HG03565 (cell line): ENCODE results near the gene CCDC167.

ENCODE experiments used
- ATAC-seq: cut with Tn5 transposase; IDR thresholded peaks from one replicate; pipeline ENCODE4 v1.9.1; 2021; ENCODE audit warnings: mild to moderate bottlenecking, moderate library complexity; ENCODE audit not compliant: unreplicated experiment

CCDC167 gene

GRCh38 chr6:37491171-37491829, 8.4 kb downstream of the CCDC167 start:
- no peak for ATAC-seq

DNA sequence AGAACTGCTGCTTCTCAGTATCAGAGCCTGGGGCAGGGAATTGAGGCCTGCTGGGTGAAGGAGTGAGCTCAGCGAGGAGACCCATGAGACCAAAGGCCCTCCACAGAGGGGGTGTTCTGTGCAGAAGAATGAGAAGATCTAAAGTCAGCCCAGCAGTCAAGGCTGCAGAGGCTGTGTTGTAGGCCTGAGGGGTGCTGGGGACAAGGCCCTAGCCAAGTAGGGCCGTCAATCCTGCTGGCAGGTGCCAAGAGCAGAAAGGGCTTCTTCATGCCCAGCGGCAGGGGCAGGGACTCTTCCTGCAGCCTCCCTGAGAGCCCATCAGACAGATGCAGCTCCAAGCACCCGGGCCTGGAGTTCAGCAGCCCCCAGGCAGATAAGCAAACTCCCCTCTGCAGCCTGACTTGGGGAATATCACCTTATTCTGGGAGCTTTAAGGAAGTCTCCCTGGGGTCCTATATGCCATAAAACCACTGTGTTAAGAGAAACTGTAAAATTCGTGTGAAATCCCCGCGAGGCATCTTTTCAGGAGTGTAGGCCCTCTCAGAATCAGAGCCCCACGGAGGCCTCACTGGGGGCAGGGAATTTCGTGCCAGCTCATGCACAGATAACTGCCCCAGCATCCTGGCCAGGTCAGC, 9.0 kb downstream of the CCDC167 start:
- ATAC-seq: no peak

DNA sequence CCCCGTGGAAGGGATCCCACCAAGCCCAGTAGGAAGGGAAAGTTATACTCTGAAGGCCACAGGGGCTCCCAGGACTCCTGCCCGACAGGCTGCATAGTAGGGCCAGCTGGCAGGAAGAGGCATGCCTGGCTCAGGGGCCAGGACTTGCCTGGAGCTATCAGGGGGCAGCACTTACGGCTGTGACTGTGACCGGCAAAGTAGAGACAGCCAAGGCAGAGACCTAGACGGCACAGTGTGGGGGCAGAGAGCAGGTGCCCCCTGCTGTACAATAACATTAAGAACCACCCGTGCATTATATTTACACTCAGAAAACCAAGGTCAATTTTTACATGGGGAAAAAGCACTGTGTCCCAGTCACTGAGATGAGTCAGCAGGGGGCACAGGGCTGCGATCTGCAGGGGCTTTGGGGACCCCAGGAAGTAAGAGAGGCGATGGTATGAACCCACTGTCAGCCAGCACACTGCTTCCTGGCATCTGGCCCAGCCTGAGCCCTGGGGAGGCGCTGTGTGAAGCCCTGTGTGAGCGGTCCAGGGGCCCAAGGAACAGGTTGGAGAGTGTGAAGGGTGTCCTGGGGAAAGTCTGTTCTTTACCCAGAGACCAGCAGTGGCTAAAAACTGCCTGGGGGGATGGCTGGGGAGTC, 9.9 kb downstream of the CCDC167 start:
- ATAC-seq: no peak

DNA sequence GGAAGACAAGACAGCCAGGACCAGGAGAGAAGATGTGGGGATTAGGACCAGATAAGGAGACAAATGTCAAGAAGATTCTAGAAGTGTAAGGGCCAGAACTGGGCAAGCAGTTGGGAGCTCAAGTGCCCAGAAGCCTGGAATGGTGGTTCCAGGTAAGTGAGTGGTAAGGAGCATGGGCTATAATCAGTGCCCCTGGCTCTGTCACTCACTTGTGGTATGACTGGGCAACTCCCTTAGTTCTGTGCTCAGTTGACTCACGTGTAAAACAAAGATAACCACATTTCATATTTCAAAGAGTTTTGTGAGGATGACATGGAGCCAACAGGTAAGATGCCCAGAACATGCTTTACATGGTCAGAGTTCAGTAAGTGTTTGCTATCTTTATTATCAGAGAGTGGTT, 11.2 kb downstream of the CCDC167 start:
- ATAC-seq: no peak

DNA sequence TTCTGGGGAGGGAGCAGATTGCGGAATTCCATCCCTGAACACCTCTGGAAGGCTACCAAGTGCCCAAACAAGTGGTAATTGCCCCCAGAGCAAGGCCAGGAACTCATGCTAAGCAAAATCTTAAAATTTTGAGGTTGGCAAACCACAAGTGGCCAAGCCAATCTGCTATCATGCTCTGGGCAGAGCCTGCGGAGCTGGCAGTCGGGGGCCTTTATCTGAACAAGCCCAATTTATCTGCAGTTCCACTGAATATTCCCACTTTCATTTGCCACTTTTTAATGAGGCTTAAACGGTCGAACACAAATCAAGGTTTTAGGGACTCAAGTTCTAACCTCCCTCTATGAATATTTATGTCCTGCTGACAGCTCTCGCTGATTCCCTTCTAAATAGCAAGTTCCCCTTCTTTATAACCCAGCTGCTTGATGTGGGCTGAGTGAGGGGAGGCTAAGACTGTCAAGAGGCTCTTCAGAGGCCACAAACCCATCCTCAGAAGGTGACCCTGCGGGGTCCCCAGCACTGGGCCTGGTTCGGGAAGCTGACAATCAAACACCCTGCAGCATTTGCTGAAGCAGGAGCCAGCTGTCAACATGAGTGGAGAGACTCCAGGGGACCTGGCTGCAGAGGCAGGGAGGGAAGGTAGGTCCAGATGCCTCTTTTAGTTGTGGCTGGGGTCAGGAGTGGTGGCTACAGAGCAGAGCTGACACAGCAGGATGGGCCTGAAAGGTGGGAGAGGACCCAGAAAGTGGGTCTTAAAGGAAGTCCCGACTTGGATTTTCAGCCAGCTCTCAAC, 11.9 kb downstream of the CCDC167 start:
- no peak for ATAC-seq

- ATAC-seq: no peak
Observed at GRCh38 chr6:37486121-37486839, 13.4 kb downstream of the CCDC167 start.

- ATAC-seq: no peak
Observed at GRCh38 chr6:37485291-37485702, 14.4 kb downstream of the CCDC167 start.

- ATAC-seq: no peak
Observed at GRCh38 chr6:37484786-37485170, 14.9 kb downstream of the CCDC167 start.

DNA sequence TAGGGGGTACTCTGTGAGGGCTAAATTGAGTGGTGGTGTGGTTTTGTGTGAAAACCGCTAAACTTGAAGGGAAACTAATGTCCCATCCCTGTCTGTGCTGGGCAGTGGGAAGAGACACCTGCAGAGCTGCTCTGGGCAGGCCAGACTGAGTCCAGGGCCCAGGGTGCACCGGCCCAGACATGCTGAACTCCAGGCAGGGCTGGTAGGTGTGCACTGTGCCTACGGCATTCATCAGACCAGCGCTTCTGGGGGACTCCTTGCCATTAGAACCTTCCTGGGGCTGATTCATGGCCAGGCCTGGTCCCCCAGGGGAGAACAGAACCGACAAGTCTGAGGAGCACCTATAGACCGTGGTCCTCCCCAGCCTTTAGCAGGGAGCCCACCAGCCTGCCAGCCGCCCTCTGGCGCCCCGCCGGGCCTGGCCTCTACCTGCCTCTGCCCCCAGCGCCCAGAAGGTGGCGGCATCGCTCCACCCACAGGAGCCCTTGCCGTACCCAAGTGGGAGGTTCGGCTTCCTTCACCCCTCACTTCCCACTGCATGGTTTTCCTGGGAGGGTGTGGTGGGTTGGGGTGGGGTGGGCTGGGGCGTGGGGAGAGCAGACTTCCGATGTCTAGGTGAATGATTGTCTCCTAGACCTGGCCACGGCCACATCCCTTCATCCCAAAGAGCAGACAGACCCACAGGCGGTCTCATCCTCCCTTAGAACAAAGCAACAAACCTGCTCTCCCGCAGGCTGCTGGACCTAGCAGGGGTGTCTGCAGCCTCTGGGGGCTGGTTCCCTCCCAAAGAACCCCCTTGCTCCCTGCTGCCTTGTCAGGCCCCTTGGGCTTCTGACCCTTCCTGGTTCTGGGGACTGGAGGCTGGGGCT, 15.5 kb downstream of the CCDC167 start:
- ATAC-seq: peak; percentile 52

DNA sequence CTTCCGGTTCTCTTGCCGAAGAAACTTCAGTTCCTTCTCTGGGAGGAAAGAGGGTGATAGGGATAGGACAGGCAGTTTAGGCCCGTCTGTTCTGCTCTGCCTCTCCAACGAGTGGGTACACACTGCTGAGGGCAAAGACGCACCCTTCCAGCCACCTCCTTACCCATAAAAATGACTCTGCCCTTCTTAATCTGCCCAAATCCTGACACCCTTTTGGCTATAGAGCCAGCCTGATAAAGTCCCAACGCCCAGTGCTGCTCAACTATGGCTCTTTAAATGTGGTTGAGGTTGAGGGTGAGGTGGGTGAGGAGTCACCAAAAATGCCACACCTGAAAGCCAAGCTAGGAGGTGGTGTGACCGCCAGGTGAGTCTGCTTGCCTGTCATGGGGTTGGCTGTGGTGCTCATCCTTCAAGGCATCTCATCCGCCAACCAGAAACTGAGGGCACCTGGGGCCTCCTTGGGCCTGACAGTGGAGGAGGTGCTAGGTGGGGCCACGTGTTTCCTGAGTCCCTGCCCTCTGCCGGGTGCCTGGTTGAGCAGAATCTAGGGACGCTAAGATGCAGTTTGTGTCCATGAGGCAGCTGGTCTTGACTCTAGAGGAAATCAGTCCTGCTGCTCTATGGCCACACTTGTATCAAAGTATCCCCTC, 16.3 kb downstream of the CCDC167 start:
- no peak for ATAC-seq

DNA sequence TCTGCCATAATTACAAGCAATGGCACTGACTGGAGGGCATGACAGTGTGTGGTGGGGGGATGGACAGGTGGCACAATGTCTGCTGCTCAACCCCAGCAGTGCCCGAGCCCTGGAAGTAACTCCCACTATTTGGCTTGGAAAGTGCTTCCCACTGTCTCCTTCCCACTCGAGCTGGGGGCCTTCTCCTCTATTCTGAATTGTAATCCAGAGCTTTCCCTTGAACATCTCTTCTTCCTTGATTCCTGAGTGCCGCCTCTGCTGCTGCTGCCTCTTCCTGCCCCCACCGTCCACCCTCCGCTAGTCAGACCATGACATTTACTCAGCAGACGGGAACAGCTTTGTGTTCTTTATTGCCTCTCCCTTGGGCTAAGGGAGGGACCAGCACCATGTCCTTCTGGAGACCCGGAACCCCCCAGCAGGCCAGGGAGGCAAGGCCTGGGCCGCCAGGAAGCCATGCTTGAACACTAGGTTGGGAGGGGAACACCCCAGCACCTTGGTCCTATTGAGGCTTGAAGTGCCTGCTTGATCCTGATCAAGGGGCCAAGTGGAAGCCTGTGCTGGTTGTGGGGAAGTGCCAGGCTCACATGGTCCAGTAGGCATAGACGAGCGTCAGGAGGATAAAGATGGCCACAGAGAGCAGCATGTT, 17.0 kb downstream of the CCDC167 start:
- no peak for ATAC-seq

GRCh38 chr6:37481711-37482605, 17.7 kb downstream of the CCDC167 start:
- ATAC-seq: no peak

- ATAC-seq: no peak
Observed at GRCh38 chr6:37480951-37481534, 18.6 kb downstream of the CCDC167 start.

- ATAC-seq: no peak
Observed at GRCh38 chr6:37480118-37480736, 19.5 kb downstream of the CCDC167 start.

GRCh38 chr6:37479266-37479854, 20.3 kb downstream of the CCDC167 start:
- no peak for ATAC-seq

GRCh38 chr6:37478827-37479226, 20.9 kb downstream of the CCDC167 start:
- no peak for ATAC-seq
